Measurements from ENCODE around the gene LRBA.

Gene LRBA

DNA sequence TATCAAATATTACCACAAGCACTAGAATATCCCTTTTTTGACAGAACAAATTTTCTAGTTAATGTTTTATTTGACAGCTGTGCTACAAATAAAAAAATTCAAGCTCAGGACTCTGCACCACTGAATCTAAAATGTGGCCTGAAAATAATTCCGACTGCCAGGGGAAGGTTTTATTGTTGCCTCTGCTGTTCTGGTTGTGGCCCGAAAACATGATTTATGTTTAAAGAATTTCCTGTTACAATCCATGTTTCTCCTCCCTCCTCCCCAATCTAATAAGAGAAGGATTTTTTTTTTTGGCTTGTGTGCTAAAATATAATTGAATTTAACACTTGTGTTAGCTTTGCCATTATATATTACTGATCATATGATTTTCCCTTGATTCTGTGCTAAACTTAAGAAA is 709.1 kb downstream of the LRBA start:
- no peaks in the 10 kb centered on the region for H3K9me3 Mint-ChIP-seq
- no peak for DNase-seq (ENCODE audit: low spot score)
- no peaks in the 10 kb centered on the region for H3K27me3 Mint-ChIP-seq (ENCODE audit: low read depth)
- no peak overlapping the region for H3K4me3 Mint-ChIP-seq
- peaks cover 7% of the 10 kb centered on the region for H3K4me1 Mint-ChIP-seq (ENCODE audit: low read depth)
- H3K36me3 Mint-ChIP-seq (ENCODE audit: low read depth) = peaks cover 4% of the 10 kb centered on the region
- no peak overlapping the region for H3K27ac Mint-ChIP-seq

- DNase-seq (ENCODE audit: low spot score) = peak; percentile 64
- Mint-ChIP-seq H3K27ac (no peak overlapping the region), H3K9me3 (no peaks in the 10 kb centered on the region), H3K27me3 (ENCODE audit: low read depth) (no peaks in the 10 kb centered on the region), H3K4me1 (ENCODE audit: low read depth) (peaks cover 3% of the 10 kb centered on the region), H3K4me3 (no peak overlapping the region), H3K36me3 (ENCODE audit: low read depth) (peaks cover 4% of the 10 kb centered on the region)
Observed at GRCh38 chr4:150302553-150302952, 712.5 kb downstream of the LRBA start.

GRCh38 chr4:150299816-150300215 is 715.3 kb downstream of the LRBA start:
- H3K36me3 Mint-ChIP-seq (ENCODE audit: low read depth) = peaks cover 4% of the 10 kb centered on the region
- peaks cover 3% of the 10 kb centered on the region for H3K4me1 Mint-ChIP-seq (ENCODE audit: low read depth)
- H3K27me3 Mint-ChIP-seq (ENCODE audit: low read depth) = no peaks in the 10 kb centered on the region
- H3K4me3 Mint-ChIP-seq = no peak overlapping the region
- DNase-seq (ENCODE audit: low spot score) = no peak
- H3K9me3 Mint-ChIP-seq = no peaks in the 10 kb centered on the region
- no peak overlapping the region for H3K27ac Mint-ChIP-seq

GRCh38 chr4:150297861-150298474 is 717.1 kb downstream of the LRBA start:
- no peaks in the 10 kb centered on the region for H3K27me3 Mint-ChIP-seq (ENCODE audit: low read depth)
- no peak for DNase-seq (ENCODE audit: low spot score)
- H3K27ac Mint-ChIP-seq = no peak overlapping the region
- no peaks in the 10 kb centered on the region for H3K9me3 Mint-ChIP-seq
- H3K4me3 Mint-ChIP-seq = no peak overlapping the region
- H3K36me3 Mint-ChIP-seq (ENCODE audit: low read depth) = peaks cover 4% of the 10 kb centered on the region
- H3K4me1 Mint-ChIP-seq (ENCODE audit: low read depth) = peaks cover 3% of the 10 kb centered on the region

- H3K27me3 Mint-ChIP-seq (ENCODE audit: low read depth) = no peaks in the 10 kb centered on the region
- no peaks in the 10 kb centered on the region for H3K4me1 Mint-ChIP-seq (ENCODE audit: low read depth)
- DNase-seq (ENCODE audit: low spot score) = no peak
- no peak overlapping the region for H3K4me3 Mint-ChIP-seq
- H3K27ac Mint-ChIP-seq = no peak overlapping the region
- H3K36me3 Mint-ChIP-seq (ENCODE audit: low read depth) = no peaks in the 10 kb centered on the region
- peaks cover 3% of the 10 kb centered on the region for H3K9me3 Mint-ChIP-seq
Observed at GRCh38 chr4:150289881-150290280, 725.2 kb downstream of the LRBA start.

DNA sequence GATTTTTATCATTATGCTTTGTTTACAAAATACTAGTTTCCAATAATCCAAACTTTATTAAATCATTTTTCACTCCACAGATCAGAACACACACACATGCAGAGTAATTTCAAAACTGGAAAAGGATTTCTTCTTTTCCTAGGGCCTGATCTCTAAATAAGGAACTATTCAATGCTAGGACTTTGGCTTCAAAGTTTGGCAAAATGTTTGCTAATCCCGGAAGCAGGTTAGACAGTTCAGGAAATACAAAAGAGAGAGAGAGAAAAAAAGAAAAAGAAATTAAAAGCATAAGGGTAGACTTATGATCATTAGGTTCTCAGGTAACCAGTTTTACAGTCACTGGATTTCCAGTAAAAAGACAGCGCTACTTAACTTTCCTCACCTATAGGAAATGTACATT is 725.9 kb downstream of the LRBA start:
- no peak overlapping the region for H3K4me3 Mint-ChIP-seq
- no peak for DNase-seq (ENCODE audit: low spot score)
- no peak overlapping the region for H3K27ac Mint-ChIP-seq
- no peaks in the 10 kb centered on the region for H3K27me3 Mint-ChIP-seq (ENCODE audit: low read depth)
- no peaks in the 10 kb centered on the region for H3K4me1 Mint-ChIP-seq (ENCODE audit: low read depth)
- no peaks in the 10 kb centered on the region for H3K36me3 Mint-ChIP-seq (ENCODE audit: low read depth)
- H3K9me3 Mint-ChIP-seq = peaks cover 3% of the 10 kb centered on the region

DNA sequence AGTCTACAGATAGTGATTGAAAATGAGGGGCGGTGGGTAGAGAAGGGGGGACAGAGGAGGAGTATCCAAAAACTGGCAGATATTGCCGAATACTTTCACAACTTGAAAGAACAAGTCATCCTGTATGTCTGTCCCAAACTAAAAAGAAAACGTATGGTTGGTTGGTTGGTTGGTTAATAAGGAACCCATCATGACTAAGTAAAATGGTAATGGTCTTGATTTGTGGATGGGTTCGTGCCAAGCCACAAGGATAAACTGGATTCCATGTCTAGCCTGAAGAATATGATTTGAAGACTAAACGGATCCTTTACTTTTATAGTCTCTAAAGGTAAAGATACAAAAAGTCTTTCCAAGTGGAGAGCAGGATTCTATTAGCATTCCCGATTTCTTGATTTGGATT is 728.4 kb downstream of the LRBA start:
- H3K27ac Mint-ChIP-seq = no peak overlapping the region
- H3K9me3 Mint-ChIP-seq = no peaks in the 10 kb centered on the region
- H3K36me3 Mint-ChIP-seq (ENCODE audit: low read depth) = peaks cover 3% of the 10 kb centered on the region
- H3K27me3 Mint-ChIP-seq (ENCODE audit: low read depth) = no peaks in the 10 kb centered on the region
- no peaks in the 10 kb centered on the region for H3K4me1 Mint-ChIP-seq (ENCODE audit: low read depth)
- no peak for DNase-seq (ENCODE audit: low spot score)
- H3K4me3 Mint-ChIP-seq = no peak overlapping the region

GRCh38 chr4:150283689-150284088 is 731.4 kb downstream of the LRBA start:
- Mint-ChIP-seq H3K27ac (no peak overlapping the region), H3K27me3 (ENCODE audit: low read depth) (no peaks in the 10 kb centered on the region), H3K4me1 (ENCODE audit: low read depth) (no peaks in the 10 kb centered on the region), H3K36me3 (ENCODE audit: low read depth) (peaks cover 8% of the 10 kb centered on the region), H3K9me3 (no peaks in the 10 kb centered on the region), H3K4me3 (no peak overlapping the region)
- DNase-seq (ENCODE audit: low spot score) = no peak

GRCh38 chr4:150280975-150281374 is 734.1 kb downstream of the LRBA start:
- Mint-ChIP-seq H3K4me1 (ENCODE audit: low read depth) (no peaks in the 10 kb centered on the region), H3K36me3 (ENCODE audit: low read depth) (peaks cover 16% of the 10 kb centered on the region), H3K27me3 (ENCODE audit: low read depth) (no peaks in the 10 kb centered on the region), H3K9me3 (peaks cover 4% of the 10 kb centered on the region), H3K27ac (no peak overlapping the region), H3K4me3 (no peak overlapping the region)
- DNase-seq (ENCODE audit: low spot score) = no peak

GRCh38 chr4:150280081-150280895 is 734.8 kb downstream of the LRBA start:
- DNase-seq (ENCODE audit: low spot score) = no peak
- Mint-ChIP-seq H3K9me3 (peaks cover 4% of the 10 kb centered on the region), H3K36me3 (ENCODE audit: low read depth) (peaks cover 18% of the 10 kb centered on the region), H3K4me3 (no peak overlapping the region), H3K27me3 (ENCODE audit: low read depth) (no peaks in the 10 kb centered on the region), H3K27ac (no peak overlapping the region), H3K4me1 (ENCODE audit: low read depth) (no peaks in the 10 kb centered on the region)

DNA sequence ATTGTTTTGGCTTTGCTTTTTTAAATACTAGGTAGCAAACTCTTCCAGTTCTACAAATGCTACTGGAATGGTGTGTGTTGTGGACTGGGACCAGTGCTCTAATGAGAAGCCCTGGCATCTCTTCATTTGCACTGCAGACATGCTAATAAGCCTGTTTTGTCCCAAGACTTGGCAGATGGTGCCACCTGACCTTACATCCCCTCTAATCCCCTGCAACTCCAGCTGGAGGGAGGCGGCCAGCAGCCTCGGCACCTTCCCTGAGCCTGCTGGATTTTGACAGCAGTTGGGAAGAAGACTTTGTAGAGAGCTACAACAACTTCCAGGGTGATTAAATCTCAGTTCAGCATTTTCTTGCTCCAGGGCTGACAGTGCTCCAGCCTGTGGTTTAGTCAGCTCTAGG is 736.9 kb downstream of the LRBA start:
- Mint-ChIP-seq H3K27ac (no peak overlapping the region), H3K4me1 (ENCODE audit: low read depth) (no peaks in the 10 kb centered on the region), H3K4me3 (no peak overlapping the region), H3K9me3 (peaks cover 4% of the 10 kb centered on the region), H3K36me3 (ENCODE audit: low read depth) (peaks cover 22% of the 10 kb centered on the region), H3K27me3 (ENCODE audit: low read depth) (no peaks in the 10 kb centered on the region)
- DNase-seq (ENCODE audit: low spot score) = no peak

DNA sequence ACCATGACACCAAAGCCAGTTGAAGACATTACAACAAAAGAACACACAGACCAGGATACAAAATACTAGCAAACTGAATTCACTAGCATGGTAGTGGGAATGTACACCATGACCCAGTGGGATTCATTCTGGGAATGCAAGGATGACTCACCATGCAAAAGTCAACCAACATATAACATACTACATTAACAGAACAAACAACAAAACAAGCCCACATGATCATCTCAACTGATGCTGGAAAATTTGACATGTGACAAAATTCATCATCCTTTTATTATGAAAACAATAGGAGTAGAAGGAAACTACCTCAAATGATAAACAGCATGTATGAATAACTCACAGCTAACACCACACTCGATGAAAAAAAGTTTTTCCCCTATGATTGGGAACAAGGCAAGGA is 746.6 kb downstream of the LRBA start:
- Mint-ChIP-seq H3K4me3 (no peak overlapping the region), H3K4me1 (ENCODE audit: low read depth) (no peaks in the 10 kb centered on the region), H3K36me3 (ENCODE audit: low read depth) (peaks cover 8% of the 10 kb centered on the region), H3K27ac (no peak overlapping the region), H3K27me3 (ENCODE audit: low read depth) (no peaks in the 10 kb centered on the region), H3K9me3 (no peaks in the 10 kb centered on the region)
- DNase-seq (ENCODE audit: low spot score) = no peak

DNA sequence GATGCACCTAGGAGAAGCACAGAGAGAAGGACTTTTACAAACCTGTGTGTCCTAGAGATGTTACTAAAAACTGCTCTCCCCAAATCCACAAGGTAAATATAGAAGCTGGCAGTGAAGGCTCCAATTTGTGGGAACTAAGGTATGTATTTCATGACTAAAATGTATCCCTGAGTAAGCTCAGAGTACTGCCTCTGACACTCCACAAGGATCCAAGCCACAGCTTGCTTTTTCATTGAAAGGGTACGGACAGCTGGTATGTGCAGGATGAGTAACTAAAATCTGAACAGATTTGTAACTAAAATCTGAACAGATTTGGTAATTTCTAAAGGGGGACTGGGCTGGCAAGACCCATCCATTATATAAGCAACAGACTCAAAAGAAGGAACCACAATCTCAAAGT is 749.3 kb downstream of the LRBA start:
- Mint-ChIP-seq H3K27ac (no peak overlapping the region), H3K36me3 (ENCODE audit: low read depth) (peaks cover 2% of the 10 kb centered on the region), H3K4me1 (ENCODE audit: low read depth) (no peaks in the 10 kb centered on the region), H3K9me3 (no peaks in the 10 kb centered on the region), H3K27me3 (ENCODE audit: low read depth) (no peaks in the 10 kb centered on the region), H3K4me3 (no peak overlapping the region)
- no peak for DNase-seq (ENCODE audit: low spot score)

- Mint-ChIP-seq H3K4me3 (no peak overlapping the region), H3K27me3 (ENCODE audit: low read depth) (no peaks in the 10 kb centered on the region), H3K9me3 (no peaks in the 10 kb centered on the region), H3K36me3 (ENCODE audit: low read depth) (peaks cover 2% of the 10 kb centered on the region), H3K27ac (no peak overlapping the region), H3K4me1 (ENCODE audit: low read depth) (no peaks in the 10 kb centered on the region)
- no peak for DNase-seq (ENCODE audit: low spot score)
Observed at GRCh38 chr4:150264595-150265161, 750.4 kb downstream of the LRBA start.
